ENCODE data around the gene ABCB6. TPM values are rescaled to one million over a fixed set of nuclear protein-coding genes. Genes with fewer than 3 reads are reported as not detected.

ABCB6 gene
- total and polyA plus RNA-seq, 7 experiments from 2014 or later = 0.66 to 30.2 (median 6.4) TPM

GRCh38 chr2:219219784-219220532, 1.2 kb upstream of the ABCB6 start:
- no peak for ATAC-seq
- ChIA-PET CTCF (no interaction called here), POLR2A (interaction anchor here (1.0 to 5.0 kb wide), 13 partner anchors 9 to 75 kb away, joined by 3 to 49 read pairs (median 8); partner anchors contain the start of genes ANKZF1, ATG9A, CNPPD1 and DNAJB2)
- peaks cover 2 to 31% (median 27%) of the 10 kb centered on the region in 7 donors for H3K4me1 Mint-ChIP-seq
- Histone ChIP-seq H3K36me3 (ENCODE audit: control insufficient read depth in 2 of 3, insufficient read depth in 3 of 3, low read length in 3 of 3) (peaks cover 21 to 56% (median 29%) of the 10 kb centered on the region in 3 experiments), H3K27me3 (ENCODE audit: control insufficient read depth in 2 of 2, insufficient read depth in 2 of 2, low read length in 2 of 2) (no peaks in the 10 kb centered on the region), H3K9me3 (ENCODE audit: control insufficient read depth in 2 of 3, low read length in 3 of 3) (no peaks in the 10 kb centered on the region), H3K27ac (ENCODE audit: low read depth, low read length) (no peak overlapping the region), H3K4me3 (ENCODE audit: low read length) (no peak overlapping the region), H3K4me1 (ENCODE audit: control insufficient read depth in 2 of 2, insufficient read depth in 2 of 2, low read length in 2 of 2) (peaks cover 13 to 14% of the 10 kb centered on the region in 2 donors)
- no peaks in the 10 kb centered on the region for H3K27me3 Mint-ChIP-seq
- peak overlapping the region in 8 of 10 donors; percentile 9 to 88 (median 66) for H3K4me3 Mint-ChIP-seq
- H3K9me3 Mint-ChIP-seq = no peaks in the 10 kb centered on the region
- DNase-seq = no peak
- H3K27ac Mint-ChIP-seq = peak overlapping the region in 4 of 9 donors; percentile 33 to 81 (median 64)
- peaks cover 8 to 31% (median 21%) of the 10 kb centered on the region in 5 donors for H3K36me3 Mint-ChIP-seq
- intact Hi-C loops (cut with micrococcal nuclease) = loop anchor here (1.0 to 2.0 kb wide), 7 partner anchors 9 to 75 kb away; partner anchors contain the start of genes DNAJB2 (in 2 of the 2), ANKZF1 (in 1 of the 2), ATG9A (in 1 of the 2) and NHEJ1 (in 1 of the 2)

GRCh38 chr2:219218217-219218731, 484 bp downstream of the ABCB6 start:
- ATAC-seq (peak; percentile 40), DNase-seq (peak in 3 of 9 donors; percentile 13 to 26 (median 17))
- intact Hi-C loops (cut with micrococcal nuclease) = loop anchor here (1.0 to 2.0 kb wide), 8 partner anchors 11 to 77 kb away; partner anchors contain the start of genes NHEJ1 (in 2 of the 2), ANKZF1 (in 1 of the 2), ATG9A (in 1 of the 2) and DNAJB2 (in 1 of the 2)
- CTCF ChIA-PET = interaction anchor here (0.9 to 2.2 kb wide), 3 partner anchors 31 to 61 kb away, joined by 3 to 7 read pairs (median 4); no protein-coding TSS in a partner anchor
- Mint-ChIP-seq H3K4me3 (peak overlapping the region; percentile 78 to 89 (median 82)), H3K4me1 (peaks cover 0 to 29% (median 24%) of the 10 kb centered on the region in 7 donors), H3K27ac (peak overlapping the region in 8 of 9 donors; percentile 59 to 86 (median 78)), H3K36me3 (peaks cover 6 to 20% (median 10%) of the 10 kb centered on the region in 5 donors), H3K27me3 (no peaks in the 10 kb centered on the region), H3K9me3 (no peaks in the 10 kb centered on the region)
- Histone ChIP-seq H3K27ac (ENCODE audit: low read depth, low read length) (peak overlapping the region; percentile 65), H3K27me3 (ENCODE audit: control insufficient read depth in 2 of 2, insufficient read depth in 2 of 2, low read length in 2 of 2) (no peaks in the 10 kb centered on the region), H3K9me3 (ENCODE audit: control insufficient read depth in 2 of 3, low read length in 3 of 3) (no peaks in the 10 kb centered on the region), H3K4me1 (ENCODE audit: control insufficient read depth in 2 of 2, insufficient read depth in 2 of 2, low read length in 2 of 2) (peaks cover 13 to 14% of the 10 kb centered on the region in 2 donors), H3K4me3 (ENCODE audit: low read length) (peak overlapping the region; percentile 60), H3K36me3 (ENCODE audit: control insufficient read depth in 2 of 3, insufficient read depth in 3 of 3, low read length in 3 of 3) (peaks cover 6 to 50% (median 16%) of the 10 kb centered on the region in 3 experiments)
- POLR2A ChIA-PET = interaction anchor here (0.6 to 5.0 kb wide), 16 partner anchors 8 to 169 kb away, joined by 3 to 49 read pairs (median 6); partner anchors contain the start of genes ANKZF1, ATG9A, CNPPD1 and DNAJB2

GRCh38 chr2:219216535-219216915, 2.2 kb downstream of the ABCB6 start:
- Histone ChIP-seq H3K27ac (ENCODE audit: low read depth, low read length) (no peak overlapping the region), H3K4me1 (ENCODE audit: control insufficient read depth in 2 of 2, insufficient read depth in 2 of 2, low read length in 2 of 2) (peaks cover 13 to 14% of the 10 kb centered on the region in 2 donors), H3K27me3 (ENCODE audit: control insufficient read depth in 2 of 2, insufficient read depth in 2 of 2, low read length in 2 of 2) (no peaks in the 10 kb centered on the region), H3K36me3 (ENCODE audit: control insufficient read depth in 2 of 3, insufficient read depth in 3 of 3, low read length in 3 of 3) (peaks cover 0 to 34% (median 2%) of the 10 kb centered on the region in 3 experiments), H3K9me3 (ENCODE audit: control insufficient read depth in 2 of 3, low read length in 3 of 3) (no peaks in the 10 kb centered on the region), H3K4me3 (ENCODE audit: low read length) (no peak overlapping the region)
- intact Hi-C loops (cut with micrococcal nuclease) = no loop called here
- ChIA-PET CTCF (interaction anchor here (0.8 to 2.2 kb wide), 3 partner anchors 33 to 83 kb away, joined by 3 to 7 read pairs (median 5); no protein-coding TSS in a partner anchor), POLR2A (interaction anchor here (0.6 to 2.1 kb wide), 7 partner anchors 11 to 45 kb away, joined by 3 to 17 read pairs (median 3); partner anchors contain the start of genes ATG9A, TUBA4A and TUBA4B)
- H3K4me3 Mint-ChIP-seq = peak overlapping the region in 9 of 10 donors; percentile 5 to 68 (median 33)
- peaks cover 0 to 34% (median 28%) of the 10 kb centered on the region in 7 donors for H3K4me1 Mint-ChIP-seq
- DNase-seq (no peak), ATAC-seq (no peak)
- no peaks in the 10 kb centered on the region for H3K27me3 Mint-ChIP-seq
- H3K27ac Mint-ChIP-seq = peak overlapping the region in 3 of 9 donors; percentile 12 to 56 (median 46)
- no peaks in the 10 kb centered on the region for H3K9me3 Mint-ChIP-seq
- peaks cover 3 to 18% (median 8%) of the 10 kb centered on the region in 5 donors for H3K36me3 Mint-ChIP-seq

GRCh38 chr2:219215871-219216534, 2.8 kb downstream of the ABCB6 start:
- ATAC-seq = no peak
- ChIA-PET POLR2A (interaction anchor here (0.8 to 17.4 kb wide), 7 partner anchors 10 to 45 kb away, joined by 3 to 343 read pairs (median 3); partner anchors contain the start of genes ATG9A, CNPPD1, GLB1L and SLC23A3), CTCF (interaction anchor here (0.8 to 2.2 kb wide), 4 partner anchors 33 to 79 kb away, joined by 3 to 7 read pairs (median 4); no protein-coding TSS in a partner anchor)
- intact Hi-C loops (cut with micrococcal nuclease) = no loop called here
- no peak for DNase-seq
- H3K4me3 Mint-ChIP-seq = no peak overlapping the region
- peaks cover 18% of the 10 kb centered on the region in 2 donors for H3K4me1 ChIP-seq (ENCODE audit: control insufficient read depth in 2 of 2, insufficient read depth in 2 of 2, low read length in 2 of 2)
- H3K27me3 ChIP-seq (ENCODE audit: control insufficient read depth in 2 of 2, insufficient read depth in 2 of 2, low read length in 2 of 2) = no peaks in the 10 kb centered on the region
- no peaks in the 10 kb centered on the region for H3K9me3 ChIP-seq (ENCODE audit: control insufficient read depth in 2 of 3, low read length in 3 of 3)
- H3K4me3 ChIP-seq (ENCODE audit: low read length) = no peak overlapping the region
- H3K27me3 Mint-ChIP-seq = no peaks in the 10 kb centered on the region
- no peaks in the 10 kb centered on the region for H3K9me3 Mint-ChIP-seq
- H3K4me1 Mint-ChIP-seq = peaks cover 5 to 39% (median 30%) of the 10 kb centered on the region in 7 donors
- no peak overlapping the region for H3K27ac ChIP-seq (ENCODE audit: low read depth, low read length)
- peaks cover 0 to 28% (median 2%) of the 10 kb centered on the region in 3 experiments for H3K36me3 ChIP-seq (ENCODE audit: control insufficient read depth in 2 of 3, insufficient read depth in 3 of 3, low read length in 3 of 3)
- peak overlapping the region in 1 of 9 donors; percentile 56 for H3K27ac Mint-ChIP-seq
- H3K36me3 Mint-ChIP-seq = peaks cover 0 to 13% (median 4%) of the 10 kb centered on the region in 5 donors

- Mint-ChIP-seq H3K4me1 (peaks cover 6 to 45% (median 36%) of the 10 kb centered on the region in 7 donors), H3K27me3 (no peaks in the 10 kb centered on the region), H3K9me3 (no peaks in the 10 kb centered on the region), H3K36me3 (peaks cover 0 to 11% (median 4%) of the 10 kb centered on the region in 5 donors), H3K27ac (peak overlapping the region in 1 of 9 donors; percentile 26), H3K4me3 (peak overlapping the region in 1 of 10 donors; percentile 17)
- ChIA-PET CTCF (interaction anchor here (1.8 to 5.0 kb wide), 2 partner anchors 41 to 57 kb away, joined by 5 to 54 read pairs; partner anchors contain the start of gene NHEJ1), POLR2A (interaction anchor here (0.9 to 17.4 kb wide), 5 partner anchors 9 to 55 kb away, joined by 3 to 343 read pairs (median 4); partner anchors contain the start of genes ATG9A, CNPPD1, NHEJ1 and SLC23A3)
- no peaks in the 10 kb centered on the region for H3K9me3 ChIP-seq (ENCODE audit: control insufficient read depth in 2 of 3, low read length in 3 of 3)
- H3K4me1 ChIP-seq (ENCODE audit: control insufficient read depth in 2 of 2, insufficient read depth in 2 of 2, low read length in 2 of 2) = peaks cover 20 to 23% of the 10 kb centered on the region in 2 donors
- no peak overlapping the region for H3K4me3 ChIP-seq (ENCODE audit: low read length)
- H3K27me3 ChIP-seq (ENCODE audit: control insufficient read depth in 2 of 2, insufficient read depth in 2 of 2, low read length in 2 of 2) = no peaks in the 10 kb centered on the region
- H3K27ac ChIP-seq (ENCODE audit: low read depth, low read length) = no peak overlapping the region
- no peak for DNase-seq
- H3K36me3 ChIP-seq (ENCODE audit: control insufficient read depth in 2 of 3, insufficient read depth in 3 of 3, low read length in 3 of 3) = peaks cover 0 to 16% (median 2%) of the 10 kb centered on the region in 3 experiments
- no peak for ATAC-seq
- intact Hi-C loops (cut with micrococcal nuclease) = no loop called here
Measured at GRCh38 chr2:219214786-219215185, 4.0 kb downstream of the ABCB6 start.
